Activated naive CD4-positive, alpha-beta T cell treated with Interleukin-2 at 50 U/mL for 16 hours (primary cell): ENCODE measurements around the gene ALDH3A2.

Source experiments
- DNase-seq: peaks from one replicate; pipeline ENCODE4 v3.0.0-alpha.2; 2020

The ALDH3A2 gene

DNA sequence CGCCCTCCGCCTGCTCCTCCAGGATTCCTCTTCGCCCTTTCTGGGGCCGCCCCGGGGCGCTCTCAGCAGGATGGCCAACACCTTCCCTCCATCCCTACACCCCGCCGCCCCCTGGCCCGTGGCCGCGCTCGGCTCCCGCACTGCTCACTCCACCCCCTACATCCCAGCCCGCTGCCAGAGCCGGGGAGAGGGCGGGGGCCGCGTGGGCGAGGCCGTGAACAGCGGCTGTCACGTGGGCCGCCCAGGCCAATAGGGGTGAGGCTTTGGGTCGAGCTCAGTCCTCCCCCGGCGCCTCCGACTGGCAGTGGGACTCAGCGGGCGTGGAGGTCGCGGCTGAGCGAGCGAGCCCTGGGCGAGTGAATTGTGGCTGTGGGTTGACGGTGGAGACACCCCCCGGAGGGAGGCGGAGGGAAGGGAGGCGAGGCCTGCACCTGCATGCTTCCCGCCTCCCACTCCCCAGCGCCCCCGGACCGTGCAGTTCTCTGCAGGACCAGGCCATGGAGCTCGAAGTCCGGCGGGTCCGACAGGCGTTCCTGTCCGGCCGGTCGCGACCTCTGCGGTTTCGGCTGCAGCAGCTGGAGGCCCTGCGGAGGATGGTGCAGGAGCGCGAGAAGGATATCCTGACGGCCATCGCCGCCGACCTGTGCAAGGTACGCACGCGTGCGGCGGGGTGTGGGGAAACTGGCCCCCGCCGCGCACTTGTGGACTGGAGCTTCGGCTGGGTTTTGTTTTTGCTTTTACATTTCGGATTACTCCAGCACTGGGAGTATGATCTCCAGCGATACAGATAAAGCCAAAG, at the start of gene ALDH3A2:
Gene ALDH3A2 (plus strand): TSS at position 277 of the 799 bp plus-strand sequence. CDS start 221 bp downstream, at position 498.
- DNase-seq = peak; percentile 96

DNA sequence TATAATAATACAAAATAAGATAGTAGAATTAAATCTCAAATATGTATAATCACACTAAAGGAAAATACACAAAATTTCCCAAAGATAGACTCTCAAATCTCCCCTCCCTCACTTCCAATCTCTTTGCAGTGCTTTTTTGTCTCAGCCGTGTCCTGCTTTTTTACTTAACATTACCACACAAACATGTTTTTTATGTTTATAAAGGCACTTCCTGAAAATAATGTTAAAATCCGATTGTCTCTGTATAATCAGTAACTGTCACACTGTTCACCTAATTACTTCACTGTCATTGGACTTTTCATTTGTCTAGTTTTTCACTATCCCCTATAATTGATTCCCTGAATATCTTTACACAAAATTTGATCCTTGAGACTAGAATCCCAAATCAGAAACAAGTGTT, 38.2 kb upstream of the ALDH3A2 start:
- no peak for DNase-seq

DNA sequence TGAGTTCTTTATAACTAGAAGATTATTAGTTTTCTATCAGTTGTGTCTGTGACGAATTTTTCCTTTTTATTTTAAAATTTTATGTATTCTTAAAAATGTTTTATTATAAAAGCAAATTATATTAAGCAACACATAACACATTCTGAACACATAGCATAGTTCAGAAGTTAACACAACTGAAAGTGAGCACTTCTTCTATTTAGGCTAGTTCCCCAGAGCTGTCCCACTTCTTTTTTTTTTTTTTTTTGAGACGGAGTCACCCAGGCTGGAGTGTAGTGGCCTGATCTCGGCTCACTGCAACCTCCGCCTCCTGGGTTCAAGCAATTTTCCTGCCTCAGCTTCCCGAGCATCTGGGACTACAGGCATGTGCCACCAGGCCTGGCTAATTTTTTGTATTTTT, 37.7 kb upstream of the ALDH3A2 start:
- DNase-seq = no peak

DNA sequence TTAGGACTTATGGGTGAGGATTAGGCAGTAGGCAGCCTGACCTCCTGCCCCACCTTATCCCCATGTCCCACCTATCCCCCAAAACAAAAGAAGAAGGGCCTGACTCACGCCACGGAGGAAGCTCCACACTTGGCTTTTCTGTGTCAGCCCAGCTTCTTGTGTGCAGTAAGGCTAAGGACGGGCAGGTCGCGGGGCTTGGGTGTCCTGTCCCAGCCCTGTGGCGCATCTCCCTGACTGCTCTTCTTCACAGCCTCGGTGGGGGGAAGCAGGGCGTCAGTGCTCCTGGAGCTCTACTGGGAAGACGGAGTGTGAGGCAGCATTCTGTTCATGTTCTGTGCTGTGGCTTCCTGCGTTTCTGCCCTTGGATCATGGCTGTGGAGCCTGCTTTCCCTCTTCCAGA, 34.6 kb upstream of the ALDH3A2 start:
- DNase-seq = no peak

DNA sequence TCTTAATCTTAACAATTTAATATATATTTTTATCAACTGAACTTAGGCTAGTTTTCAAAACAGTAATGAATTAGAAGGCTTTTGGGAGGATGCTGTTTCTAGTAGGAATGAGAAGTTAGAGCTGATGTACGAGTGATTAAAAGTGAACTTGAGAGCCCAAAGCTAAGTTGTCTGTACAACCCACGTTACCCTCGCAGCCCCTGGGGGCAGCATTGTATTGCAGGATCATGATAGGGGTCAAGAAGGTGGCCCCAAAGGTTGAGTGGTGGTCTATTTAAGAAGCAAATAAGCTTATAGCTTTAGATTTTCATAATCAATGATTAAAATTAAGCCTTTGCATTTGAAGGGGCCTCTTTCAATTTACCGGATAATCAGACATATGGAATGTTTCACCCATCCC, 33.7 kb upstream of the ALDH3A2 start:
- no peak for DNase-seq

DNA sequence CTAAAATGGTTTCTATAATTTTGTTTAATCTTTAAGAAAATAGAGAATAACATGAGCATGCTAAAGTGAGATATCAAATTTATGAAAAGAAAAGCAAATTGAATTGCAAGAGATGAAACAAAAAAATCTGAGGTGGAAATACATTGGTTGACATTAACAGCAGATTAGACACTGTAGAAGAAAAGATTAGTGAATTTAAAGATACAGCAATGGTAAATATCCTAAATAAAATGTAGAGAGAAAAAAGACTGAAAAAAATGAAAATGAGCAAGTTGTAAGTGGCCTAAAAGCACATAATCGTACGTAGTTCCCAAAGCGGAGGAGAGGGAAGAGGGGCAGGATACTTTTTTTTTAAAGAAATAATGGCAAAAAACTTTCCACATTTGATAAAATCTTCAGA, 30.5 kb upstream of the ALDH3A2 start:
- DNase-seq = no peak

GRCh38 chr17:19619705-19620325, 28.7 kb upstream of the ALDH3A2 start:
- no peak for DNase-seq

DNA sequence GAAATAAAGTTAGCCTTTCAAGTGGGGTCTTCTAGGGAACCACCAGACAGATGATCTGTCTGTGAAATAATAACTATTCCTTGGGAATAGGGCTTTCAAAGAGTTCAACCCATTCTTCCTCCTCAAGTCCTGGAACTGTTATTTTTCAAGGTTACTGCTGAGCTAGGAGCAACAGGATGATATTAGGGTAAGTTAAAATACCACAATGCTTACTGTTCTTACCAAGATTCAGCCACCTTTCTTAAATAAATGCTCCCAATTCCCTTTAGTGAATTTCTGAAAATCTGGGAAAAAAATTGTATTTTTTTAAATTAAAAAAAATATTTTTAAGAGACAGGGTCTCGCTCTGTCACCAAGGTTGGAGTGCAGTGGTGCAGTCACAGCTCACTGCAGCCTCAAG, 26.9 kb upstream of the ALDH3A2 start:
- no peak for DNase-seq

DNA sequence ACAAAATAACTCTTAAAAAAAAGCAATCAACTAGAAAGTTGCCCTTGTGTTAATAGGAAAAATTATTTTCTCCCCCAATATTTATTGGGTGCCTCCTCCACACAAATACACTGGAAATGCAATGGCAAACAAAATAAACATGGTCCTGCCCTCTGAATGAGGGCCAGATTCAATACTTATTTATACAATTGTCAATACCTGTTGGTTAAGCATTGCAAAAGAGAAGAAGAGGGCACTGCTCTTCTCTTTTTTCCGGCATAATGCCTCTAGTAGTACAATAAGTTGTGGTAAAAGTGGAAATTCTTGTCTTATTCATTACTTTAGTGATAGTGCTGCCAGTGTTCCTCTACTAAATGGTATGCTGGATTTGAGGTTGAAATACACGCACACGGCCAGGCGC, 22.5 kb upstream of the ALDH3A2 start:
- DNase-seq = no peak

DNA sequence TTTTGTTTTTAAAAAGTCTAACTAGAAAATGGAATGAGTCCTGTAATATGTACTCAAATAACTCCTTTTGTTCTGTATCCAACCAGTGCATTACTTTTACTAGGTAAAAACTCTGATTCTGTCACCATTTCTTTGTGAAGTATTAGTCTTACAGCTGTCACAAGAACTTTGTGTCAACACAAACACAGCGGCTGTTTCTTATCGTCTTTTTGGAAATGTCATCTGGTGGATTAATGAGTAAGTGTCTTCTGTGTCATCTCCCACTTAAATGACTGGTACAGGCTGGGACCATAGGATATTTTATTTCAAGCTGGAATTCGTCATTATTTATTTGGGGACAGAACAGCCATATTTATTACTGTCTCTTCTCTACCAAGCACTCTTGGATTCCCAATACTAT, 19.1 kb upstream of the ALDH3A2 start:
- DNase-seq = no peak

GRCh38 chr17:19630035-19630434, 18.5 kb upstream of the ALDH3A2 start:
- no peak for DNase-seq

GRCh38 chr17:19630661-19631060, 17.9 kb upstream of the ALDH3A2 start:
- DNase-seq = no peak

- no peak for DNase-seq
Observed at GRCh38 chr17:19631905-19632304, 16.6 kb upstream of the ALDH3A2 start.

DNA sequence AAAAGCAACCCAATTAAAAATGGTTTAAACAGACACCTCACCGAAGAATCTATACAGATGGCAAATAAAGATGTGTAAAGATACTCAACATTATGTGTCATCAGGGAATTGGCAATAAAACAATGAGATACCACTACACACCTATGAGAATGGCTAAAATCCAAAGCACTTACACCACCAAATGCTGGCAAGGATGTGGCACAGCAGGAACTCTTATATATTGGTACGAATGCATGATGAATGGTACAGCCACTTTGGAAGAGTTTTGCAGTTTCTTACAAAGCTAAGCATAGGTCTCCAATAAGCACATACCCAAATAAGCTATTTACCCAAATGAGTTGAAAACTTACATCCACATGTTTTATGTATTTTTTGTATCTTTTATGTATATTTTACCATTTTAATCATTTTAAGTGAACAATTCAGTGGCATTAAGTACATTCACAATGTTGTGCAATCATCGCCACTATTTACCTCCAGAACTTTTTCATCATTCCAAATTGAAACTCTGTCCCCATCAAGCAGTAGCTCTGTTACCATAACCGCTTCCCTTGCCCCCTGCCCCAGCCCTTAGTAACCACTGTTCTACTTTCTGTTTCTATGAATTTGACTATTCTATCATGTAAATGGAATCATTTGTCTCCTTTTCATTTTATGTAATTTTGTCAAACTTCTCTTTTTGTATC, 6.7 kb upstream of the ALDH3A2 start:
- no peak for DNase-seq

DNA sequence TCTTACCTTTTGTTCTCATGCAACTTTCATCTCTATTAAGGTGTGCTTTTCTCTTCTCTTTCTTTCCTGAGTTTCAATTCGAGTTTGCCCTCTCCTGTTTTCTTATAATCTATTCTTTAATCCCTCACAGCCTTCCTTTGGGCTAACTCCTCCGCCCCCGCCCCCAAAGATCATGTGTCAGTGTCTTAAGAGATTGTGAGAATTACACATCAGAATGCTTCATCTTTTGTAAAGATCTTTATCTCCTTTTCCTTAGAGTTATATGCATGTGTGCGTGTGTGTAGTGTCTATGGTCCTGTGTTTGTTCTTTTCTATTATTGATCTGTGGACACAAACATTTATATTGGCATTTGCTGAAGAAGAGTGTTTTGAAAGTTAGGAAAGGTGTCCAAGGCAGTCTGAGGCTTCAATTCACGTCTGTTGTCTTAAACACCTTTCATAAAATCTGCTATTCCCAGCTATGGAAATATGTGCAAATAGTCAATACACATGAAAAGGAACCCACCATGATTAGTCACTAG, 6.1 kb upstream of the ALDH3A2 start:
- no peak for DNase-seq

- no peak for DNase-seq
Observed at GRCh38 chr17:19644493-19645210, 3.9 kb upstream of the ALDH3A2 start.

DNA sequence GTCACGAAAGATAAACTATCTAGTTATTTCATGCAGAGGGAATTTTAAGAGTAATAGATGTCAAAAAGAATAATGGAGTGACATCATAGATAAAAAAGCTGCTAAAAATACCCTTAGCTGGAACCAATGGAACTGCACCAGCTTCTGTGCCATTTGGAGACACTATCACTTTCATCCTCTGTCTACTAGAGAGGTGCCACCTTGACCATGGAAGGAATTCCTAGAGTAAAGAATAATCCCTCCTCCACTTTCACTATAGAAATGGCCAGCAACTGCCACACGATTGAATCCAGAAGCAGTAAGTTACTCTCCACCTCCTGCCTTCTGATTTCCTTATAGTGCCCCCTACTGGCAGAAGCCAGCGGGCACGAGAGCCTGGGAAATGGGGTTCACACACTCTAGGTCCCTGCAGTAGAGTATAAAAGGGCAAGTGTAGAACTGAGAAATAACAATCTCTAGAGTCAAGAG, 2.8 kb upstream of the ALDH3A2 start:
- DNase-seq = peak; percentile 49

DNA sequence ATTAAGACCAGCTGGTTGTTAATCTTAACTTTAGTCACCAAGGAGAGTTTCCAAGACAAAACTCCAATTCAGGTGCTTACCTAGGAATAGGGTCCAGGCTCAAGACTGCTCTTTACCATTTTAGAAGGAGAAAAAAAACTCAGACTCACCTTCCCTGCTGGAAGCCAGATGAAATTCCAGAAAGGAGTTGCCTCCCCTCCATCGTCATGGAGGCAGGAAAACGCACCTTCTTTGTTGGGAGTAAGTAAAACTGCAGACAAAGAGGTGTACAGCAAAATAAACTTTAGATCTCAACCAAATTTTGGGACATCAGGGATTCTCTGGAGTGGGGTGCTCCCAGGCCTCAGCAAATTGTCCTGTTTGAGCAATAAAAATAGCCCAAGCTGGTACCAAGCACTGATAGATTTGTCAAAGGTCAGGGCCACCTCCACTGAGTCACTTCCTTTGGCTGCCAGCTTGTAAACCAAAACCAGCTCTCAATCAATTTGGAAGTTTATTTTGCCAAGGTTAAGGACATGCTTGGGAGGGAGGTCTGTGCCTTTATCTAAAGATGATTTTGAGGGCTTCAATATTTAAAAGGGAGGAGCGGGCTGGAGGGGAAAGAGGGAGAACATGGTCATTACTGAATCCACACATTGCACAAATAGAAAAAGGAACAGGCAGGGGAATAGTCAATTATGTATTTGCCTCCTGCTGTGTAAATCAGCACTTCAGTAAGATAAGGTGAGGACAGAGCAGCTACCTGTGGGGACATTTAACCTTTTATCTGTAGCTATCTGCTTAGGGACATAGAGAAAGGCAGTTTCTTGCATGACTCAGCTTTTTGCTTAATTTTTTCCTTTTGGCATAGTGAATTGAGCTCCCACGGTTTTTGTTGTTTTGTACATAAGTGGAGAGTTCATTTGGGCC, 1.5 kb upstream of the ALDH3A2 start:
- DNase-seq = no peak

DNA sequence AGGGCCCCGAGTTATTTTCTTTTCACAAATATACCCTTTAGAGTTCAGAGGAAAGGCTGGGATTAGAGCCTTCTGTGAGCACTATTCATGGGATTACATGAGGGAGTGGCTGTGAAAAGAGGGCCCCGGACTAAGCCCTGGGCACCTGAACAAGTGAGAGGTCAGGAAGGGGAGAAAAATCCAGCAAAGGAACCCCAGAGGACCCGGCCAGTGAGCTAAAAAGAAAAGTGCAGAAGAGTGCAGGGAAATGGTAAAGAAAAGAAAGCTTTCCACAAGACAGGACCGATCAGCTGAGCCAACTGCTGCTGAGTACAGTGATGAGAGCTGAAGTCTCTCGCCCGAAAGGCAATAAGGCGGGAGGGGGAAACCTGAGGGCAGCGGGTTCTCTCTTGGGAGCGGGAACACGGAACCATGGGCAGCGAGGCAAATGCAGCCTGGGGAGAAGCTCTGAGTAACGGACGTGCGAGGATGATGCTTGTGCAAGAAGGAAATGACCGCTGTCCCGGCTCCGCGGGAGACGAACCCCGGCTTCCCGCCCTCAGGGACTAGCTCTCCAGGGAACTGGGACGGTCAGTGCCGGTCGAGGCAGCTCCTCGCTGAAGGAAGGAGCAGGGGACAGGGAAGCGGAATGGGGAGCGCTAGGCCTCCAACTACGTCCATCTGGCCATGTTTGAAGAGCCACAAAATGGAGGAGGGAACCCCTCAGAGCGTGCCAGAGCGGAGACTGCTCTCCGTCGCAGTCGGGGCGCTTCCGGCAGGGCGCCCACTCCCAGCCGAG, 665 bp upstream of the ALDH3A2 start:
- no peak for DNase-seq

GRCh38 chr17:19649274-19649541, 657 bp downstream of the ALDH3A2 start:
- DNase-seq = no peak

GRCh38 chr17:19650826-19651225, 2.3 kb downstream of the ALDH3A2 start:
- no peak for DNase-seq
